Measurements from ENCODE around the gene GTF2A1L.

GTF2A1L gene

DNA sequence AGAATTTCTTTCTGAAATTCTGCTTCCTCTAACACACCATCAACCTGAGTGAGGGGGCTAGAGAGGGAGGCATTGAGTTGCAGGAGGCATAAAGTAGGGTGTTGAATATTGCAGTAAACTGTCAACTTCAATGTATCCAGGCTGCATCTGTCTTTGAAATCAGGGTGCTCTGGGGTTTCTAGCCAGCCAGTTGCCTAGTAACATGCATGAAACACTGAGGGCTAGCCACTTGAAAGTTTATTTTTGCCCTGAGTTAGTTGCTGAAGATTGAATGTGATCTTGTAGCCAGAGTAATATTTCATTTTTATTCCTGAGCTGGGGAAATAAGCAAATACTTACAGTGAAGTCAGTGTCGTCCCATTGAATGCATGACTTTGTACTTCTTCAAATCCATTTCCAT is 96.0 kb downstream of the GTF2A1L start:
- H4K20me1 ChIP-seq (ENCODE audit: insufficient read depth, low read length), result no peaks in the 10 kb centered on the region
- H3K36me3 ChIP-seq (ENCODE audit: insufficient read depth, low read length), result no peaks in the 10 kb centered on the region
- no peak overlapping the region for H3K4me2 ChIP-seq (ENCODE audit: low read length)
- no peaks in the 10 kb centered on the region for H3K27me3 ChIP-seq (ENCODE audit: insufficient read depth, low read length)
- no peaks in the 10 kb centered on the region for H3K79me2 ChIP-seq (ENCODE audit: insufficient read depth, low read length)
- no peak overlapping the region for H2AFZ ChIP-seq (ENCODE audit: low read length)
- no peak for TF ChIP-seq EZH2 (IDR thresholded peaks at IDR 0.05; ENCODE audit: borderline replicate concordance, low read length)
- TF ChIP-seq, protein P1, sequence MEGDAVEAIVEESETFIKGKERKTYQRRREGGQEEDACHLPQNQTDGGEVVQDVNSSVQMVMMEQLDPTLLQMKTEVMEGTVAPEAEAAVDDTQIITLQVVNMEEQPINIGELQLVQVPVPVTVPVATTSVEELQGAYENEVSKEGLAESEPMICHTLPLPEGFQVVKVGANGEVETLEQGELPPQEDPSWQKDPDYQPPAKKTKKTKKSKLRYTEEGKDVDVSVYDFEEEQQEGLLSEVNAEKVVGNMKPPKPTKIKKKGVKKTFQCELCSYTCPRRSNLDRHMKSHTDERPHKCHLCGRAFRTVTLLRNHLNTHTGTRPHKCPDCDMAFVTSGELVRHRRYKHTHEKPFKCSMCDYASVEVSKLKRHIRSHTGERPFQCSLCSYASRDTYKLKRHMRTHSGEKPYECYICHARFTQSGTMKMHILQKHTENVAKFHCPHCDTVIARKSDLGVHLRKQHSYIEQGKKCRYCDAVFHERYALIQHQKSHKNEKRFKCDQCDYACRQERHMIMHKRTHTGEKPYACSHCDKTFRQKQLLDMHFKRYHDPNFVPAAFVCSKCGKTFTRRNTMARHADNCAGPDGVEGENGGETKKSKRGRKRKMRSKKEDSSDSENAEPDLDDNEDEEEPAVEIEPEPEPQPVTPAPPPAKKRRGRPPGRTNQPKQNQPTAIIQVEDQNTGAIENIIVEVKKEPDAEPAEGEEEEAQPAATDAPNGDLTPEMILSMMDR (IDR thresholded peaks at IDR 0.05; ENCODE audit: low read length), result no peak
- H3K4me3 ChIP-seq (ENCODE audit: low read depth, low read length, poor library complexity, severe bottlenecking), result no peak overlapping the region
- H3K9ac ChIP-seq (ENCODE audit: low read length), result no peak overlapping the region
- H3K9me3 ChIP-seq (ENCODE audit: low read length), result no peaks in the 10 kb centered on the region
- no peaks in the 10 kb centered on the region for H3K4me1 ChIP-seq (ENCODE audit: insufficient read depth, low read length, severe bottlenecking)
- no peaks in the 10 kb centered on the region for H3F3A ChIP-seq (ENCODE audit: insufficient read depth, low read length)
- no peaks in the 10 kb centered on the region for H3K9me2 ChIP-seq (ENCODE audit: low read depth, low read length)
- no peak overlapping the region for H3K27ac ChIP-seq (ENCODE audit: low read depth, low read length, poor library complexity, severe bottlenecking)

DNA sequence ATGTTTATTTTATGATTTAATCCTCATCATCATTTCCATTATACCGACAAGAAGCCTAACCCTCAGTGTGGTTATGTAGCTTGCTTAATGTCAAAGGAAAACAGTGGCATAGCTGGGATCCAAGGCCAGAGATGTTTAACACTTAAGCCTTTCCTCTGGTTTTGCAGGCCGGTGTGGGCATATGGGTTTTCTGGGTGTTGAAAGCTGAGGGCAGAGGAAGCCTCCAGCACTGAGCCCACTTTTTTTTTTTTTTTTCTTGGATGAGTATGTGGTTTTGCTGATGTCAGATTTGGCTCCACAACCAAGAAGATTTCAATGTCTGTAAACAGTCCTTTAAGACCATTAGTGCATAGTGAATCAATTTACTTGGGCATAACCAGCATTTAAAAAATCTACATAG is 96.6 kb downstream of the GTF2A1L start:
- H3K27me3 ChIP-seq (ENCODE audit: insufficient read depth, low read length), result no peaks in the 10 kb centered on the region
- H3K4me2 ChIP-seq (ENCODE audit: low read length), result no peak overlapping the region
- no peaks in the 10 kb centered on the region for H3K9me2 ChIP-seq (ENCODE audit: low read depth, low read length)
- no peak for TF ChIP-seq EZH2 (IDR thresholded peaks at IDR 0.05; ENCODE audit: borderline replicate concordance, low read length)
- TF ChIP-seq, protein P1 (IDR thresholded peaks at IDR 0.05; ENCODE audit: low read length), result no peak
- no peaks in the 10 kb centered on the region for H3K36me3 ChIP-seq (ENCODE audit: insufficient read depth, low read length)
- H3K4me1 ChIP-seq (ENCODE audit: insufficient read depth, low read length, severe bottlenecking), result no peaks in the 10 kb centered on the region
- no peaks in the 10 kb centered on the region for H4K20me1 ChIP-seq (ENCODE audit: insufficient read depth, low read length)
- no peaks in the 10 kb centered on the region for H3K79me2 ChIP-seq (ENCODE audit: insufficient read depth, low read length)
- H3K9me3 ChIP-seq (ENCODE audit: low read length), result no peaks in the 10 kb centered on the region
- no peaks in the 10 kb centered on the region for H3F3A ChIP-seq (ENCODE audit: insufficient read depth, low read length)
- H3K9ac ChIP-seq (ENCODE audit: low read length), result no peak overlapping the region
- H2AFZ ChIP-seq (ENCODE audit: low read length), result no peak overlapping the region
- no peak overlapping the region for H3K27ac ChIP-seq (ENCODE audit: low read depth, low read length, poor library complexity, severe bottlenecking)
- H3K4me3 ChIP-seq (ENCODE audit: low read depth, low read length, poor library complexity, severe bottlenecking), result no peak overlapping the region

DNA sequence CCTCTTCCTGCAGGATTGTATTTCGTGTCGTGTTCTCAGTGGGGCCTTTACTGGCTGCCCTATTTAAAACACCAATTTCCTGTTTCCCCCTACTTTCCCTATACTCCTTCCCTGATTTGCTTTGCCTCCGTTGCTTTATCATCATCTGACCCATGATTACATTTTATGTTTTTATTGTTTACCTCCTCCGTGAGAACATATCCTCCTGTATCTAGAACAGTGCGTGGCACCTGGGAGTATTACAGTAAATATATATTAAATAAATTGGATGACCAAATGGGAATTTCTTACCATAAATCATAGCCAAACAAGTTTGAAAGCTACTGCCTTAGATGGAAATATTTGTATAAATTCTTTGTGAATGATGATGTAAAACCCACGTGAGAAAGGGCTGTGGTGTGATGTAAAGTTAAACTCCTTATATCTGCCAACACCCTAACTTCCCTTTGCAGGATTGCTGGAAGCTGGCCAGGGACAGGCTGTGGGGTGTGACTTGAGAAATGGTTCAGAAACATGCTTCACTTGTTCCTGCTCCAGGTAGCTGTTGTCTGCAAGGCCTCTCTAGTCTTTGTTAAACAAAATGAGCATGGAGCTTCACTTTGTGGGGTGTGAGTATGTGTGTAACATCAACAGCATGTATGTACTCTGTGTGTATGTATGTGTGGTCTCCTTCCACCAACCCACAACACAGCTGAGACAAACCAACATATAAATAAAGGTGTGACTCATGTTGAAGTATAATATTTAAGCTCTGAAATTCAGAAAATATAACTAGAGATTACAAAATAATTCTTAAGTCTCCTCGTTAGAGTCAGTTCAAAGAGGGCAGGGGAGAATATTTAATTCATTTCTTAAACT is 97.6 kb downstream of the GTF2A1L start:
- Histone ChIP-seq H2AFZ (ENCODE audit: low read length) (no peak overlapping the region), H3K27ac (ENCODE audit: low read depth, low read length, poor library complexity, severe bottlenecking) (no peak overlapping the region), H3K9me2 (ENCODE audit: low read depth, low read length) (no peaks in the 10 kb centered on the region), H3K9me3 (ENCODE audit: low read length) (no peaks in the 10 kb centered on the region), H4K20me1 (ENCODE audit: insufficient read depth, low read length) (no peaks in the 10 kb centered on the region), H3K4me3 (ENCODE audit: low read depth, low read length, poor library complexity, severe bottlenecking) (no peak overlapping the region), H3K27me3 (ENCODE audit: insufficient read depth, low read length) (no peaks in the 10 kb centered on the region), H3K36me3 (ENCODE audit: insufficient read depth, low read length) (no peaks in the 10 kb centered on the region), H3K9ac (ENCODE audit: low read length) (no peak overlapping the region), H3K79me2 (ENCODE audit: insufficient read depth, low read length) (no peaks in the 10 kb centered on the region), H3K4me1 (ENCODE audit: insufficient read depth, low read length, severe bottlenecking) (no peaks in the 10 kb centered on the region), H3F3A (ENCODE audit: insufficient read depth, low read length) (no peaks in the 10 kb centered on the region), H3K4me2 (ENCODE audit: low read length) (no peak overlapping the region)
- TF ChIP-seq, protein P1 (IDR thresholded peaks at IDR 0.05; ENCODE audit: low read length), result no peak
- no peak for TF ChIP-seq EZH2 (IDR thresholded peaks at IDR 0.05; ENCODE audit: borderline replicate concordance, low read length)
